ENCODE measurements around the gene POU2F1. TPM values are rescaled to one million over a fixed set of nuclear protein-coding genes. Genes with fewer than 3 reads are reported as not detected.

POU2F1 gene
- total and polyA plus RNA-seq, 2 donors (not counting 1 experiment from before 2014, with no cell fraction given): 5.2 to 48.8 TPM

DNA sequence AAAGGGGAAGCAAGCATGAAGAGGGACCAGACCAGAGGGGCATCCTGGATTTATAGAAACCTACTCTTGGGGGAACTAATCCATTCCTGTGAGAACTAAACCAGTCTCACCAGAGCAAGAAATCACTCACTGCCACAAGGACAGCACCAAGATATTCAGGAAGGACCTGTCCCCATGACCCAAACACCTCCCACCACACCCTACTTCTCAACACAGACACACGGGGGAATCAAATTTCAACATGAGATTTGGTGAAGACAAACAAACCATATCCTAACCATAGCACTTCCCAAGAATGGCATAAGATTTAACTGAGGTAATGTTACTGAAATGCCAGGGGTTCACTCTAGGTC is 12.1 kb upstream of the POU2F1 start:
- Histone ChIP-seq H4K20me1 (ENCODE audit: control insufficient read depth, insufficient read depth, low read length, poor library complexity, severe bottlenecking) (no peaks in the 10 kb centered on the region), H3K9me3 (ENCODE audit: control extremely low read depth in 1 of 3, control insufficient read depth in 2 of 3, insufficient read depth in 1 of 3, low read length in 2 of 3) (peaks cover 17 to 49% (median 30%) of the 10 kb centered on the region in 3 donors), H3K36me3 (replicated peaks in 1 of 2; ENCODE audit: control extremely low read depth in 1 of 2, control insufficient read depth in 1 of 2, extremely low read depth in 1 of 2, insufficient read depth in 2 of 2, low read length in 1 of 2) (no peaks in the 10 kb centered on the region), H3K27ac (ENCODE audit: low read length in 2 of 2) (peak overlapping the region; percentile 23 to 27), H3K4me1 (ENCODE audit: control insufficient read depth in 2 of 2, insufficient read depth in 2 of 2, low read length in 2 of 2) (peaks cover 0 to 4% of the 10 kb centered on the region in 2 donors), H3K4me3 (ENCODE audit: control extremely low read depth in 1 of 5, extremely low read depth in 1 of 5, insufficient read depth in 1 of 5, low read depth in 2 of 5, low read length in 4 of 5) (no peak overlapping the region), H3K9ac (ENCODE audit: low read length) (no peak overlapping the region), H2AFZ (ENCODE audit: insufficient read depth, low read depth, low read length, poor library complexity, severe bottlenecking) (no peak overlapping the region), H3K79me2 (ENCODE audit: control insufficient read depth, insufficient read depth, low read length) (no peaks in the 10 kb centered on the region), H3K4me2 (replicated peaks; ENCODE audit: low read depth, low read length, poor library complexity, severe bottlenecking) (no peak overlapping the region), H3K27me3 (replicated peaks in 1 of 4; ENCODE audit: control extremely low read depth in 1 of 4, control insufficient read depth in 3 of 4, insufficient read depth in 4 of 4, low read length in 3 of 4) (no peaks in the 10 kb centered on the region)
- DNase-seq: no peak
- POLR2A ChIA-PET: interaction anchor here (0.7 kb wide), 1 partner anchor 372 kb away, joined by 9 read pairs; no protein-coding TSS in a partner anchor
- TF ChIP-seq, protein P1, sequence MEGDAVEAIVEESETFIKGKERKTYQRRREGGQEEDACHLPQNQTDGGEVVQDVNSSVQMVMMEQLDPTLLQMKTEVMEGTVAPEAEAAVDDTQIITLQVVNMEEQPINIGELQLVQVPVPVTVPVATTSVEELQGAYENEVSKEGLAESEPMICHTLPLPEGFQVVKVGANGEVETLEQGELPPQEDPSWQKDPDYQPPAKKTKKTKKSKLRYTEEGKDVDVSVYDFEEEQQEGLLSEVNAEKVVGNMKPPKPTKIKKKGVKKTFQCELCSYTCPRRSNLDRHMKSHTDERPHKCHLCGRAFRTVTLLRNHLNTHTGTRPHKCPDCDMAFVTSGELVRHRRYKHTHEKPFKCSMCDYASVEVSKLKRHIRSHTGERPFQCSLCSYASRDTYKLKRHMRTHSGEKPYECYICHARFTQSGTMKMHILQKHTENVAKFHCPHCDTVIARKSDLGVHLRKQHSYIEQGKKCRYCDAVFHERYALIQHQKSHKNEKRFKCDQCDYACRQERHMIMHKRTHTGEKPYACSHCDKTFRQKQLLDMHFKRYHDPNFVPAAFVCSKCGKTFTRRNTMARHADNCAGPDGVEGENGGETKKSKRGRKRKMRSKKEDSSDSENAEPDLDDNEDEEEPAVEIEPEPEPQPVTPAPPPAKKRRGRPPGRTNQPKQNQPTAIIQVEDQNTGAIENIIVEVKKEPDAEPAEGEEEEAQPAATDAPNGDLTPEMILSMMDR (IDR thresholded peaks at IDR 0.05): no peak
- TF ChIP-seq EZH2 (IDR thresholded peaks at IDR 0.05; ENCODE audit: borderline replicate concordance, insufficient read depth, low read depth, low read length, poor library complexity, severe bottlenecking): no peak
- Mint-ChIP-seq H3K27me3 (no peaks in the 10 kb centered on the region), H3K27ac (peak overlapping the region; percentile 43), H3K4me1 (peaks cover 6% of the 10 kb centered on the region), H3K9me3 (ENCODE audit: insufficient read depth) (peaks cover 16% of the 10 kb centered on the region), H3K4me3 (no peak overlapping the region)
- CTCF ChIA-PET: no interaction called here
- WGBS (ENCODE audit: insufficient coverage): no CpG with 5 or more reads among the region's 1 CpG
- intact Hi-C loops (cut with micrococcal nuclease): no loop called here
- ATAC-seq (ENCODE audit: low read depth): no peak

DNA sequence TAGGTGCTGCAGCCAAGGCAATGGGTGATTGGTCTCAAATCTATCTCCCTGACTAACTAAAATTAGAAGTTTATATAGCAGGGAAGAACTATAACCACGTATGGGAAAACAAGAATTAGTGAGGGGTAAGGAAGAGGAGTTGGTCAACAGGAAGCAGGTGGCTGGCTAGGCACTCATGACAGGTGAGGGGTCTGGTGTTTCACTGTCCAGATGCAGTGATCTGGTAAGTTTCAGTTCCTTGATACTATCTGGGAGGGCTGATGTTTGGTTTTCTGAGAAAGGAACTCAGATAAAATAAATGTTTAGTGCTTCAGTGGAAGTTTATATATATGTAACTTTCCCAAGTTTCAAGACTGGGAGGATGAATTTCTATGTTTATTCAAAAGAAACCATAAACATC is 11.6 kb upstream of the POU2F1 start:
- no peaks in the 10 kb centered on the region for H4K20me1 ChIP-seq (ENCODE audit: control insufficient read depth, insufficient read depth, low read length, poor library complexity, severe bottlenecking)
- H2AFZ ChIP-seq (ENCODE audit: insufficient read depth, low read depth, low read length, poor library complexity, severe bottlenecking): no peak overlapping the region
- peaks cover 17 to 46% (median 30%) of the 10 kb centered on the region in 3 donors for H3K9me3 ChIP-seq (ENCODE audit: control extremely low read depth in 1 of 3, control insufficient read depth in 2 of 3, insufficient read depth in 1 of 3, low read length in 2 of 3)
- no peaks in the 10 kb centered on the region for H3K79me2 ChIP-seq (ENCODE audit: control insufficient read depth, insufficient read depth, low read length)
- Mint-ChIP-seq H3K4me3 (no peak overlapping the region), H3K27me3 (no peaks in the 10 kb centered on the region), H3K9me3 (ENCODE audit: insufficient read depth) (peaks cover 16% of the 10 kb centered on the region), H3K4me1 (peaks cover 6% of the 10 kb centered on the region), H3K27ac (peak overlapping the region; percentile 43)
- peak overlapping the region; percentile 23 to 27 for H3K27ac ChIP-seq (ENCODE audit: low read length in 2 of 2)
- TF ChIP-seq, protein P1 (IDR thresholded peaks at IDR 0.05): no peak
- TF ChIP-seq EZH2 (IDR thresholded peaks at IDR 0.05; ENCODE audit: borderline replicate concordance, insufficient read depth, low read depth, low read length, poor library complexity, severe bottlenecking): no peak
- peaks cover 0 to 4% of the 10 kb centered on the region in 2 donors for H3K4me1 ChIP-seq (ENCODE audit: control insufficient read depth in 2 of 2, insufficient read depth in 2 of 2, low read length in 2 of 2)
- CTCF ChIA-PET: no interaction called here
- DNase-seq: peak; percentile 31
- H3K4me2 ChIP-seq (replicated peaks; ENCODE audit: low read depth, low read length, poor library complexity, severe bottlenecking): no peak overlapping the region
- intact Hi-C loops (cut with micrococcal nuclease): no loop called here
- H3K36me3 ChIP-seq (replicated peaks in 1 of 2; ENCODE audit: control extremely low read depth in 1 of 2, control insufficient read depth in 1 of 2, extremely low read depth in 1 of 2, insufficient read depth in 2 of 2, low read length in 1 of 2): no peaks in the 10 kb centered on the region
- H3K27me3 ChIP-seq (replicated peaks in 1 of 4; ENCODE audit: control extremely low read depth in 1 of 4, control insufficient read depth in 3 of 4, insufficient read depth in 4 of 4, low read length in 3 of 4): no peaks in the 10 kb centered on the region
- ATAC-seq (ENCODE audit: low read depth): no peak
- POLR2A ChIA-PET: no interaction called here
- no peak overlapping the region for H3K9ac ChIP-seq (ENCODE audit: low read length)
- 0% methylated on average over 1 of the region's 1 CpG for whole genome bisulfite sequencing (ENCODE audit: insufficient coverage)
- H3K4me3 ChIP-seq (ENCODE audit: control extremely low read depth in 1 of 5, extremely low read depth in 1 of 5, insufficient read depth in 1 of 5, low read depth in 2 of 5, low read length in 4 of 5): no peak overlapping the region
